Skeletal muscle cell (primary cell): ENCODE measurements around the gene TIMM44.

Experiments
- DNase-seq: peaks from one replicate; pipeline ENCODE4 v3.0.0-alpha.2; 2010; ENCODE audit warnings: low read depth
- H3K4me3 ChIP-seq: 2 replicates; pipeline ENCODE4 v1.5.1; 2011; ENCODE audit warnings: low read depth, mild to moderate bottlenecking, control low read depth, low read length, moderate library complexity

The TIMM44 gene

GRCh38 chr19:7978179-7978825 lies 34.8 kb upstream of the TIMM44 start:
- DNase-seq, result no peak
- no peak overlapping the region for H3K4me3 ChIP-seq

- no peak for DNase-seq
- H3K4me3 ChIP-seq, result no peak overlapping the region
Measured at GRCh38 chr19:7977723-7978040, 34.2 kb upstream of the TIMM44 start.

DNA sequence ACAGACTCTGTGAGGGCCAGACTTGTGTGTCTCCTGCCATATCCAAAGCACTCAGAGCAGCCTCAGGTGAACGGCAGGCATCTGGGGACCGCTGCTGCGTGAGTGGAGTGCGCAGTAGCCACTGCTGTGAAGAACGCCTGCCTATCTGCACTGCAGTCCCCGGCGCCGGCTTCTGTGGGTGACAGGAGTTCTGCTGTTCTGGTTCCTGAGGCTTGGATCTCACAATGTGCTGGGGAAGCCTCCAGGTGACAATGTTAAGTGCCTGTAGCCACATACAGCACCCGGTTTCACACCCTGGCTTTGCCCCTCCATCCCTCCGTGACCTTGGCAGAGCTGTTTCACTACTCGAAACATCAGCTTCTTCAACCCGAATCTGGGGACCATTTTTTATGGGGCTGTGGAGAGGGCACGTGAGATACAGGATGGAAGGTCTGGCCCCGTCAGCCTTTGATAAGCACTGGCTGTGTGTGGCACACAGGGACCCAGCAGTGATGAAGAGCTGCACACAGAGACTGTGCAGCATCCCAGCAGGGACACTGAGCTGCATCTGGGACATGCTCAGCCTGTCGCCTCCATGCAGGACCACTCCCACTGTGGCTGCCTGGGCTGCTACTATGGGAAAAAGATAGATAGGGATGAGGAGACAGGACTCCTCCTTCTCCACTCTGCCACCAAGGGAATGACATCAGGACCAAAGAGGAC lies 33.7 kb upstream of the TIMM44 start:
- no peak for DNase-seq
- no peak overlapping the region for H3K4me3 ChIP-seq

GRCh38 chr19:7976461-7976860 lies 33.0 kb upstream of the TIMM44 start:
- DNase-seq, result no peak
- no peak overlapping the region for H3K4me3 ChIP-seq

GRCh38 chr19:7975037-7975436 lies 31.6 kb upstream of the TIMM44 start:
- H3K4me3 ChIP-seq, result no peak overlapping the region
- DNase-seq, result no peak

DNA sequence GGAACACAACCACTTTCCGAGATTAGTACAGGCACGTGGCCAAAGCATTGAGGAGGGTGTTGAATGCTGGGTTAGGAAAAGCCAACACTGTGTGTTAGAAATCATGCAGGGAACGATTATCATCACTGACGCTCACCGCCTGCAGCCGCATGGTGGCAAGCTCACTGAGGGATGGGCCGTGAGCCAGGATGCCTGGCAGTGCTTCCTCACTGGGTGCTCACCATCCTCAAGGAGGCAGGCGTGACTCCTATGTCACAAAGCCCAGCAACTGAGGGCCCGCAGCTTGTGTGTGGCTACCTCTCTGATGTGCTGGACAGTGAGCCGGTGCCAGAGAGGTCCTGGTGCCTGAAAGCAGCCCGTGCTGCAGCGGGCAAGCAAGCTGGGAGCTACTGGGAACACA lies 30.4 kb upstream of the TIMM44 start:
- H3K4me3 ChIP-seq, result no peak overlapping the region
- DNase-seq, result no peak

DNA sequence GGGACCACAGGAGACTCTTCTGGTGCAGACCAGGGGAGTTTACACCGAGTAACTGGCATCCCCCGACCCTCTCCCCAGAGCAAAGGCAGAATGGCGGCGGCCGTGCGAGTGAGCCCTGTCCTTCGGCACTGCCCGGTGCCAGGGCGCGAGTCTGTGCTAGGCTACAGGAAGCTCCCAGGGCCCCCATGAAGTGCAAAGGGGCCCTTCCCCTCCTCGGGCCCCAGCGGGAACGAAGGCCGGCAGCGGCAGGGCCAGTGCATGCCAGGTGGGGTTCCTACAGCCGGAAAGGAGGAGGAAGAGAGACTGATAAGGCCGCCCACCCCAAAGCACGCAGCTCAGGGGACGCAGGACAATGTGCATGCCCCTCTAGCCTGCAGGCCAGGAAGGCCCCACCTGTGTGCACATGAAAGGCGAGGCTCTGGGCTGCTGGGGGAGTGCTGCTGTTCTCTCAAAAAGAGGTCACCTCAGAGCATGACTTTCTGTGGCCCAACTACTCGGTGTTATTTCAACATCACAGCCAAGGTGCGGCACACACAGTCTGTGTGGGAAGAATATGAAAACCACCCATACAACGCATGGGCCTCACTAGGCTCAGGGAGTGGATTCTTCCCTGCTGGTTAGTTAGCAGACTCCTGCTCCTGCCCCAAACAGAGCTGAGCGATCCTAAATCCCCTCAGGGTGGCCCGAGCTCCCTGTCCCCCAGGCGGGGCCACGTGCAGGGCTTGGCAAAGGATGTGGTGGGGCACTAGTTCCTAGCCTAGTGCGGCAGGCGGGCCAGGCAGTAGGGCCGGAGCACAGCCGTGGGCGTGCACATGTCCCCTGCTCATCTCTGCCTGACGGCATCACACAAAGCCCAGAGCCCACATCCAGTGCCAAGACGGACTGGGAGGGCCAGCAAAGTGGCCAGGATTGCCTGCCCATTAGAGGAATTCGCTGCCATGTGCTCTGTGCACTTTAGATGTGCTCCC lies 28.4 kb upstream of the TIMM44 start:
- no peak for DNase-seq
- H3K4me3 ChIP-seq, result no peak overlapping the region

GRCh38 chr19:7970716-7971448 lies 27.4 kb upstream of the TIMM44 start:
- no peak for DNase-seq
- no peak overlapping the region for H3K4me3 ChIP-seq

GRCh38 chr19:7969555-7969939 lies 26.1 kb upstream of the TIMM44 start:
- no peak for DNase-seq
- H3K4me3 ChIP-seq, result no peak overlapping the region

DNA sequence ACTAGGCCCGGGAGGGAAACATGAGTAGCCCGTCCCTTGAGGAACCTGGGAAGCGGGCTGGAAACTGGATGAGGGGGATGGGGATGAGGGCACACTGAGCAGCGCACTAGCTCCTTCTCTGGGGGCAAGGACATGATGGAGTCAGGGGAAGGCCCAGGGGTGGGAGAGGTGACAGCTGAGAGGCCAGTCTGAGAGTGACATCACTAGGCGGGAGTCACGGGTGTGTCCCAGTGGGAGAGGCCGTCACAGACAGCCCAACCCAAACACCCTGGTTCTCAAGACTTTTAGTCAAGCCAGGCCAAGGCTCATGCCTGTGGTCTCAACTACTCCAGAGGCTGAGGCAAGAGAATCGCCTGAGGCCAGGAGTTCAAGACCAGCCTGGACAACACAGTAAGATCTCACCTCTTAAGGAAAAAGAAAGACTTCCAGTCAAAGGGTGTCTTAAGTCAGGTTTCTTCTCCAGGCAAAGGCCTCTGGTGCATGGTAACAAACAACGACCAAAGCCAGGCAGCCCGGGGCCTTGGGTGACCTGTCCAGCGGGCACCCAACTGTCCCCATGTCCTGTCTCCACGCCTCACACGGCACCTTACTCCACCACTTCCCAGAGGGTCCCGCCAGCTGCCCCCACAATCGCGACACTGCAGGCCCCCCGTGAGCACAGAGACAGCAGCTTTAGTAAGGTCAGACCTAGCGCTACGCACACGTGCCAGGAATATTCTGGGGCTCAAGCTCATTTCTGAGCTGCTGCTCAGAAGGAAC lies 25.5 kb upstream of the TIMM44 start:
- no peak overlapping the region for H3K4me3 ChIP-seq
- DNase-seq, result no peak

- no peak for DNase-seq
- no peak overlapping the region for H3K4me3 ChIP-seq
Measured at GRCh38 chr19:7968008-7968795, 24.7 kb upstream of the TIMM44 start.

DNA sequence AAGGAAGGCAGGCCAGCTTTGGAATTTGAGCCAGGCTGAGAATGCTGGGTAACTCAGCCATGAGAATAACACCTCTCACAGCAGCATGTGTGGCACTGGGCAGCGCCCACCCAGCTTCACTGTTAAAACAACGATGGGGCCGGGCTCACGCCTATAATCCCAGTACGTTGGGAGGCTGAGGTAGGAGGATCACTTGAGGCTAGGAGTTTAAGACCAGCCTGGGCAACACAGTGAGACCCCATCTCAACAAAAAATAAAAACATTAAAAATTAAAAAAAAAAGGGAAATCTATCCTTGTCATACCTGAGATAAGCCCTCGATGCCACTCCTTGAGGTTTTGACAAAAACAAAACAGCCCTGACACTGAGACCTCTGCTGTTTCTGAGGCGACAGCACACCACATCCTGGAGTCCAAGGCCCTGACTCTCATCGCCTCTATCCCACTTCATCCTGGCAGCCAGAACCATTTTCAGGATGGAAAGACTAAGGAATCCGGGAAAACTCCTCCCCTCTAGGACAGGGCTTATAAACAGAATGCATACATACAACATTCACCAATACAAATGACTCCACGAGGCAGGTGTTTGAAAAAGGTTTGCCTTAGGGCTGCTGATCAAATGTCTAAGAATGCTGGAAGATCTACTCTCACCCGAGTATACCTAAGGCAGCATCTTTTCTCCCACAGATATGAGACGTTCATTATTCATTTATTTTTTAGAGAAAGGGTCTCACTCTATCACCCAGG lies 22.6 kb upstream of the TIMM44 start:
- no peak overlapping the region for H3K4me3 ChIP-seq
- no peak for DNase-seq

DNA sequence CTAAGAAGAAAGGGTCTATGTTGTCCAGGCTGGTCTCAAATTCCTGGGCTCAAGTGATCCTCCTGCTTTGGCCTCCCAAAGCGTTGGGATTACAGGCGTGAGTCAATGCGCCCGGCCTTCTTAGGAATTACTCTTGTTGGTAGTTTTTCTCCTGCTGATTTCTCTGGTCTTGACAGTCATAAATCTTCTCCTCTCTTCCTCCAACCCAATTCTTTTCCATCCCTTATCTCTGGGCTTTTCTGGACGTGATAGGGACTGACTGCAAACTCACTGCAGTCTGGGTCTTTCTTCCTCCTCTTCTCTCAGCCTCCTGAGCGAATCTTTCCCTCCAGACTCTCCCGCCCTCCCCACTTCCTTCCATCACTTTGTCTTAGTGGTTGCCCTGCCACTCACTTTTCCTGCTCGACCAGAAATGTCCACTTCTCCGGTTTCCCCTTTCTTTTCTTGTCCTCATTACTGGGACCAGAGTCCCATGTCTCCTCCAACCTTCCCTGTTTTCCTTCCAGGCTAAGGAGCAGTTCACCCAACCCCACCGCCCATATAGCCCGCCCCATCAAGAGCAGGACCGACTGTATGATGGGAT lies 21.9 kb upstream of the TIMM44 start:
- DNase-seq, result no peak
- H3K4me3 ChIP-seq, result no peak overlapping the region

DNA sequence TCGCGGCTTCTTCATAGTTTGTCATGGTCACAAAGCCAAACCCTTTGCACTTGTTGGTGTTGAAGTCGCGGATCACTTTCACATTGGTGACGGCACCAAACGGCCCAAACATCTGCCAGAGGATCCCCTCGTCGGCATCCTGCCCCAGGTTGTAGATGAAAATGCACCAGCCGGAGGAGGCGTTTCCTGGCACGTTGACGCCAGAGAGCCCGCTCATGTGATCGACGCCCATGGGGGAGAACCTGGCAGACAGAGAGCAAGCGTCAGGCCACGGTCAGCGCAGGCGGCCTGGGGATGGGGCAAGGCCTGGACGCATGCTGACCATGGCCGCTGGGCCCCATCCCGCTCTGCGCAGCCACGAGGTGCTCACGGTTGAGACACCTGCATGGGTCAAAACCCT lies 20.1 kb upstream of the TIMM44 start:
- DNase-seq, result no peak
- H3K4me3 ChIP-seq, result no peak overlapping the region

- no peak for DNase-seq
- no peak overlapping the region for H3K4me3 ChIP-seq
Measured at GRCh38 chr19:7962644-7963268, 19.3 kb upstream of the TIMM44 start.

DNA sequence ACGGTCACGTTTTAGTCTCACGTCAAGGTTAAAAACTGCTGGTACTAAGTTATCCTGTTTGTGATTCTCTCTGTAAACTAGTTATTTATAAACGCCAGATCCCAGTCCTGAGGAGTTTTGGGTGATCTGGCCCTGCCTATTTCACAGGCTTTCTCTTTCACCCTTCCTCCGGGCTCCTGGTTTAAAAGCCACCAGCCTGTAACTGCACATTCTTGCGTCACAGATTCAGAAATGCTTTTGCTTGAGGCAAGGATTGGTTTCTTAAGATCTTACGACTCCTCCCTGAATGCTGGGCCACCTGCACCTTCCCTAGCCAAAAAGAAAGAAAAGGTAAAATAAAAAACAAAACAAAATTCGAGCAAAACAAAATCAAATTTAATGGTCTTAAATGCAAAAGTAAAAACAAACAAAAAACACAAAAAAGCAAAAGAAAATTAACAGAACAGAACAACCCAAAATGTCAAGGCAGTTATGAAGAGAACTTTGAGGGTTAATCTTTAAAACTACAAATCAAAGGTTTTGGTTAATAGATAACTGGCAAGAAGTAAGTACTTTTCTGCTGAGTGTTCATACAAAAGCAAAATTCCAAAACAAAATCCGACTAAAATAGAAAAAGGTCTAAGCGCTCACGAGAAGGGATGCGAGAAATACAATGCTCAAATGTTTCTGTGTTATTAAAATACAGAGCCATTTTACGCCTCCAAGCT lies 18.6 kb upstream of the TIMM44 start:
- H3K4me3 ChIP-seq, result no peak overlapping the region
- DNase-seq, result no peak
